Upper lobe of left lung (tissue), 6 donors: ENCODE results near the gene GLYATL1B. TPM values are rescaled to one million over a fixed set of nuclear protein-coding genes. Genes with fewer than 3 reads are reported as not detected.
A peak's percentile ranks its signal among the peaks of the same experiment; 100 is the strongest.
"Not testable (repeated sequence)": the region's sequence is repeated elsewhere in the genome, so short reads cannot be mapped to it uniquely, and the experiment has no call there.

Experiments
- ATAC-seq, 2 donors: fragments of 200-7000 bp; cut with Tn5 transposase; one replicate each; pipeline ENCODE4 v1.9.1; 2022; ENCODE audit warnings: mild to moderate bottlenecking in 2 of 2, moderate library complexity in 2 of 2; ENCODE audit not compliant: low FRiP score in 2 of 2
- DNase-seq, 2 donors: peaks; one replicate each; pipeline ENCODE4 v3.0.0-alpha.2; 2019 to 2020
- H3K27ac ChIP-seq, 4 donors: fragments of 200-600 bp; sonication (generic); one replicate each; pipeline ENCODE4 v1.5.1; 2016 to 2019
- H3K27me3 ChIP-seq, 4 donors: fragments of 200-600 bp; sonication (generic); one replicate each; pipeline ENCODE4 v1.5.1; 2017 to 2019
- H3K36me3 ChIP-seq, 4 donors: fragments of 200-600 bp; sonication (generic); one replicate each; pipeline ENCODE4 v1.5.1; 2016 to 2019
- H3K4me1 ChIP-seq, 4 donors: fragments of 200-600 bp; sonication (generic); one replicate each; pipeline ENCODE4 v1.5.1; 2018 to 2019
- H3K4me3 ChIP-seq, 4 donors: fragments of 200-600 bp; sonication (generic); one replicate each; pipeline ENCODE4 v1.5.1; 2017 to 2019; ENCODE audit warnings: mild to moderate bottlenecking in 2 of 4, moderate library complexity in 1 of 4
- H3K9me3 ChIP-seq, 4 donors: fragments of 200-600 bp; sonication (generic); one replicate each; pipeline ENCODE4 v1.5.1; 2018 to 2019
- CTCF ChIP-seq, 6 experiments: fragments of 450-650 bp in 4 of 6; fragments of 200-600 bp in 2 of 6; sonication (generic) in 2 of 6; IDR thresholded peaks; one replicate each; pipeline ENCODE4 v1.5.1; 2016 to 2019; ENCODE audit warnings: antibody characterized with exemption in 6 of 6
- EP300 ChIP-seq, 4 donors: sonication (generic); formaldehyde crosslinking; IDR thresholded peaks; one replicate each; pipeline ENCODE4 v1.5.1; 2017; ENCODE audit warnings: antibody characterized with exemption in 4 of 4, control low read depth in 2 of 4
- POLR2A ChIP-seq, 4 donors: fragments of 450-650 bp; IDR thresholded peaks; one replicate each; pipeline ENCODE4 v1.5.1; 2016 to 2017; ENCODE audit warnings: antibody characterized with exemption in 4 of 4, mild to moderate bottlenecking in 2 of 4
- POLR2AphosphoS5 ChIP-seq, 2 donors: sonication (generic); formaldehyde crosslinking; IDR thresholded peaks; one replicate each; pipeline ENCODE4 v1.5.1; 2017; ENCODE audit warnings: antibody characterized with exemption in 2 of 2
- WGBS, 2 donors: methylation state at CpG; one replicate each; pipeline ENCODE4 v1.1.5; 2017 to 2018; 5-methylcytosine and 5-hydroxymethylcytosine counted together
- total RNA-seq, 6 donors: library from RNA; depleted of rRNA in 4 of 6; stranded (reverse); fragments of >200 nt in 4 of 6; gene quantifications; one replicate each; pipeline versions ENCODE4 v1.1.0 to v1.2.1, GENCODE V29; 2016 to 2021
- donor health status: DM: no; HTN: no; CAD: no; lungs with moderate emphysema.
- donor health status: DM: no; HTN: yes; CAD: no; lungs with severe emphysema.

Gene GLYATL1B
- total RNA-seq, 6 donors from 2014 or later: not detected

GRCh38 chr11:59058120-59059033 is 27.7 kb upstream of the GLYATL1B start:
- TF ChIP-seq CTCF (IDR thresholded peaks at IDR 0.05): peak; percentile 59 to 92 (median 81)
- not testable (repeated sequence) for H3K36me3 ChIP-seq, H3K9me3 ChIP-seq, H3K4me1 ChIP-seq, H3K27me3 ChIP-seq, H3K27ac ChIP-seq
- 11% methylated on average over 22 to 27 of the region's 27 CpGs for WGBS, 2 donors
- ATAC-seq (peak; percentile 93), DNase-seq (peak in 1 of 2 donors; percentile 84)
- H3K4me3 ChIP-seq: peak overlapping the region in 3 of 4 donors; percentile 32 to 45 (median 38)

- not testable (repeated sequence) for DNase-seq, H3K9me3 ChIP-seq, H3K36me3 ChIP-seq, H3K27ac ChIP-seq, ATAC-seq, H3K4me3 ChIP-seq, H3K27me3 ChIP-seq, H3K4me1 ChIP-seq
- 59 to 63% methylated on average over 3 of the region's 3 CpGs for WGBS, 2 donors
Observed at GRCh38 chr11:59060096-59060495, 26.0 kb upstream of the GLYATL1B start.

- Histone ChIP-seq H3K9me3 (no peaks in the 10 kb centered on the region), H3K4me3 (no peak overlapping the region), H3K27ac (no peak overlapping the region), H3K27me3 (peaks cover 0 to 6% (median 0%) of the 10 kb centered on the region in 4 donors), H3K4me1 (peaks cover 0 to 6% (median 2%) of the 10 kb centered on the region in 4 donors), H3K36me3 (no peaks in the 10 kb centered on the region)
- ATAC-seq (no peak), DNase-seq (peak in 1 of 2 donors; percentile 77)
- no peak for TF ChIP-seq POLR2A (IDR thresholded peaks at IDR 0.05)
- no peak for TF ChIP-seq EP300 (IDR thresholded peaks at IDR 0.05)
- 47 to 60% methylated on average over 42 to 56 of the region's 56 CpGs for WGBS, 2 donors
Observed at GRCh38 chr11:59062602-59063529, 23.2 kb upstream of the GLYATL1B start.

- not testable (repeated sequence) for H3K4me1 ChIP-seq, H3K4me3 ChIP-seq, H3K27me3 ChIP-seq, H3K36me3 ChIP-seq, H3K9me3 ChIP-seq, DNase-seq, H3K27ac ChIP-seq, ATAC-seq
- 74 to 81% methylated on average over 14 of the region's 14 CpGs for WGBS, 2 donors
Observed at GRCh38 chr11:59063996-59064727, 21.9 kb upstream of the GLYATL1B start.

GRCh38 chr11:59069087-59069486 is 17.0 kb upstream of the GLYATL1B start:
- no peak for DNase-seq
- Histone ChIP-seq H3K9me3 (no peaks in the 10 kb centered on the region), H3K4me1 (no peaks in the 10 kb centered on the region), H3K36me3 (no peaks in the 10 kb centered on the region), H3K27me3 (no peaks in the 10 kb centered on the region), H3K4me3 (no peak overlapping the region), H3K27ac (no peak overlapping the region)
- no peak for ATAC-seq
- TF ChIP-seq EP300 (IDR thresholded peaks at IDR 0.05) (no peak), POLR2AphosphoS5 (IDR thresholded peaks at IDR 0.05) (no peak), CTCF (IDR thresholded peaks at IDR 0.05) (no peak), POLR2A (IDR thresholded peaks at IDR 0.05) (no peak)
- 76 to 90% methylated on average over 1 of the region's 1 CpG for WGBS, 2 donors
